Fibroblast of skin of abdomen (primary cell): ENCODE results near the gene CLEC18B.
A peak's percentile ranks its signal among the peaks of the same experiment; 100 is the strongest.
"Not testable (repeated sequence)": the region's sequence is repeated elsewhere in the genome, so short reads cannot be mapped to it uniquely, and the experiment has no call there.

Source experiments
- DNase-seq: peaks from one replicate; pipeline ENCODE4 v3.0.0-alpha.2; 2013

Gene CLEC18B

DNA sequence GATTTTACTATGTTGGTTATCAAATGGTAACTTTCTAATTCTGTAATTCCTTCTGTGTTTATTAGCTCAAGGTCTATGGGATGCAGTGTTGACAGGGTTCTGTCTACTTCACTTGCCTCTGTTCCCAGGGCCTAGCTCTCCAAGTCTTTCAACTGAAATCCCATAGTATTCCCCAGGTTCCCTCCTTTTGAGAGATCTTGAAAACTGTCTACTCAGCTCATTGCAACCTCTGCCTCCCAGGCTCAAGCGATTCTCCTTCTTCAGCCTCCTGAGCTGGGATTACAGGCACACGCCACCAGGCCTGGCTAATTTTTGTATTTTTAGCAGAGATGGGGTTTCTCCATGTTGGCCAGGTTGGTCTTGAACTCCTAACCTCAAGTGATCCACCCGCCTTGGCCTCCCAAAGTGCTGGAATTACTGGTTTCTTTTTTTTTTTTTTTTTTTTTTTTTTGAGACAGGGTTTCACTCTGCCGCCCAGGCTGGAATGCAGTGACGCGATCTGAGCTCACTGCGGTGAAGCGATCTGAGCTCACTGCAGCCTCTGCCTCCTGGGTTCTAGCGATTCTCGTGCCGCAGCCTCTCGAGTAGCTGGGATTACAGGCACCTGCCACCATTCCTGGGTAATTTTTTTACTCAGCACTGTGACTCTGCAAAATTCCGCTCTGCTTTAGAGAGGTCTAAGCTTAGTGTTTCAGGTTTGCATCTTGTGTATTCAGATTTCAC is 22.5 kb upstream of the CLEC18B start:
- not testable (repeated sequence) for DNase-seq

DNA sequence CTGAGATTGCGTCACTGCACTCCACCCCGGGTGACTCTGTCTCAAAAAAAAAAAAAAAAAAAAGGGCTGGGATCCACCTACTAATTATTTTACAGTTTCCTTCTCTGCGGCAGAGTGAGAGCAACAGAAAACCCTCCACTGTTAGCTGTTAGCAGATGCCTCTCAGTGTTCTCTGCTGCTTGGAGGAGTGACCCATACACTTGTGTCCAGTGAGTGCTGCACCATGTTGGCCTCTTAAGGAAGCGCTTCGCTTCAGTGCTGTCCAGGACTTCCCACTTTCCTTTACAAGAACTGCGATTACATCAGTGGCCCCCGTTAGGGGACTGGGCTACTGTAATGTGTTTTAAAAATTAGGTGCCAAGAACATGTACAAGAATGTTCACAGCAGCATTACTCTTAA is 18.4 kb upstream of the CLEC18B start:
- no peak for DNase-seq

DNA sequence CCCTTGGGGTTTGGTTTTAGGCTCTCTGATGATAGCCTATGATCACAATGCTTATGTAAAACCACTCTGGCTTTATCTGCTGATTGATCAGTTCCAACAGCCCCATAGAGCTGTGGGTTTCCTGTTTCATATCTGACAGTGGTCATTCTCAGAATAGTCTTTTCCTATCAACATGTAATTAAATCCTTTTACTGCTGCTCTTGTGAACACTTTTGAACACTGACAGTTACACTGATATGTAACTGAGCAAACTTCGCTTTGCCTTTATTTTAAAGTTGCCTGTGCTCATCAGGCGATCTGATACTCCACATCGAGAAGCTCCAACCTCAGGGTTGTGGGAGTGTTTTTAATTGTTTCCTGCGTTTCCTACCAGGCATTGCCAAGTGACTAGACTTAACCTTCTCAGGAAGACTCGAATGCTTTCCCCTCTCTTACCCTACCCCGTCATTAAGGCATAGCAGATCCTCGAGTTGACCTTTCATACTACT is 17.3 kb upstream of the CLEC18B start:
- DNase-seq = no peak

DNA sequence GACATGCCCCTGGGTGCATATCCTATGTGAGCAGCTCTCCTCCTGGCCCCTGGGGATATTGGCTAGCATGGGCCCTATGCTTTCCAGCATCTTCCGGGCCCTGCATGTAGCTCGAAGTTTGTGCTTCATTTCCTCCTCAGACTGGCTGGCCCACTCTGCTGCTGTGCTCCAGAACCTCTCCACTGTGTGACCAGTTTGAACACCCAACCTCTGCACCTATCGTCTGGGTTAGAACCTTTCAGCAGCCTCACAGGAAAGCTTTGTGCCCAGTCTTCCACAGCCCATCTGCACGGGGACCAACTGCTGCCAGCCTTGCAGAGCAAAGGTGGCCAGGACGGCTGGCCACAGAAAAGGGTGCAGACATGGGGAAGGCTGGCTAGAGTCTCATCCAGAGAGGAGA is 10.2 kb upstream of the CLEC18B start:
- DNase-seq = no peak

DNA sequence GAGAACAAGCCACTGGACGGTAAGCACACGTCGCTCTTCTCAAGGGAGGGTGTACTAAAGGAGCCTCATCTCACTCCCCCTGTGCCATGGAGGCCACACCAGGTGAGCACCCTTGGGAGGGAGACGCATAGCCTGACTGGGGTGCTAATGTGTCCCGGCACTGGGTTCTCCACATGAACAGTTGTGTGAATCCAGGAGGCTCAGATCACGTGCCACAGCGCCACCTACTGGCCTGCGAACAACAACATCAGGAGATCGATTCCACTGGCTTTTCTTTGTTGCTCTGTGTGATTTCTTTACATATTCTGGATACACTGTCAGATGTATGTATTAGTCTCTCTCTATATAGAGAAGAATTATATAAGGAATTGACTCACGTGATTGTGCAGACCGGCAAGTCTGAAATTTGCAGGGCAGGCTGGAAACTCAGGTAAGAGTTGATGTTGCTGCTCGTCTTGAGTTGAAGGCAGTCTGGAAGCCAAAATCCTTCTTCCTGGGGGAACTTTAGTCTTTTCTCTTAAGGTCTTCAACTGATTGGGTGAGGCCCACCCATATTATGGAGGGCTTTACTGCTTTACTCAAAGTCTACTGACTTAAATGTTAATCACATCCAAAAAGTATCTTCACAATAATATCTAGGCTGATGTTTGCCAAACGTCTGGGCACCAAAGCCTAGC is 8.9 kb upstream of the CLEC18B start:
- peak; percentile 31 for DNase-seq

DNA sequence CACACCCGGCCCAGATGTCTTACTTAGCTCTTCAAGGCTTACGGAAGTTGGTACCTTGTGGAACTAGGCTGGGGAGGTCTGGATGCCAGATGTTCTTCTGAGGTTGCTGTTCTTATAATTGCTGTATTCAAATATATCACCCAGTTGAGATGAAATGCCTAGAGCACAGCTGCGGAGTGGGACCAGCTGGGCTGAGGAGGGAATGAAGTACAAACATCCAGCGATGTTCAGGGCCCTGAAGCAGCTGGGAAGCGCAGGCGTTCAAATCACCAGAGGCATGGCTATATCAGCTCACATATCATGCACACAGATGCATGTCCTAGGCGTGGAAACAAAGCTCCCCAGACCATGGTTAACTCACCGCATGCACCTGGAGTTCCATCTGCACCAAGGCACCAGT is 7.2 kb upstream of the CLEC18B start:
- not testable (repeated sequence) for DNase-seq

DNA sequence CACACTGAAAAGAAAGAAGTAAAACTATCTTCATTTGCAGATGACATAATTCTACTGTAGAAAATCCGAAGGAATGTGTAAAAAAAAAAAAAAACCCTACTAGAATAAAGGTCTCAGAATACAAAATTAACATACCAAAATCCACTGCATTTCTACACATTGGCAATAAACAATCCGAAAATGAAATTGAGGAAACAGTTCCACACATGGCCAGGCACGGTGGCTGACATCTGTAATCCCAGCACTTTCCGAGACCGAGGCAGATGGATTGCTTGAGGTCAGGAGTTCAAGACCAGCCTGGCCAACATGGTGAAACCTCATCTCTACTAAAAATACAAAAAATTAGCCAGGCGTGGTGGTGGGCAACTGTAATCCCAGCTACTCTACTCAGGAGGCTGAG is 4.5 kb upstream of the CLEC18B start:
- not testable (repeated sequence) for DNase-seq

DNA sequence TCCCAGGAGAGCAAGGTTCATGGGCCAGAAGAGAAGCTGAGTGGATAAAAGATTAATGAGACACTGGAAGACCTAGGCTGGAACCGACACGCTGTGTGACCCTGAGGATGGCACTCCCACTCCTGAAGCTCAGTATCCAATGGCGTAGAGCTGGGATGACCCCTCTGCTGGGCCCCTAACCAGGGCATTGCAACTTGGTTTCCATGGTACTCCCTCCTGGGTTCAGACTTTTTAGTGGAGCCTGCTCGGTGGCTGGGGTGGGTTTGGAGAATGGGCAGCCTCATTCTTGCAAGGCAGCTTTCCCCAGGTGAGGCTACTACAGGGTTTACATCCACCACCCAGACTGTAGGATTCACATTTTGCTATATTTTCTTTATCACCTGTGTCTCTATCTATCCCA is 2.4 kb upstream of the CLEC18B start:
- not testable (repeated sequence) for DNase-seq

DNA sequence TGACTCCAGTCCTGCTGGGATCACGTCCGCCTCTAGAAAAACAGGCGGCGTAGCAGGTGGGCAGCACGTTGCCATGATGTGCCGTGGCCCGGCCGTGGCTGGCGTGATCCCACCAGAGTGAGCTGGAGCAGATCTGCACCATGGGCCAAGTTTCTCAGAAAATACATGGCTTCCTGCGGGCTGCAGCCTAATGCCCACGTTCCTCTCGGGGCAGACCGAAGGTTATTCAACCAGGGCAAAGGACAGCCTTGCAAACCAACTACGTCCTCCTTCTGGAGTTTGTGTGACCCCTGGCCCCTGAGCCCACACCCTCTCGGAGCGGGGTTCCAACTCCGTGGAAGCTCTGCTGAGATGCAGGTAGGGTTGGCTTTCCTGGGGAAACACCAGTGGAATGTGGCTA is 808 bp upstream of the CLEC18B start:
- DNase-seq = not testable (repeated sequence)

DNA sequence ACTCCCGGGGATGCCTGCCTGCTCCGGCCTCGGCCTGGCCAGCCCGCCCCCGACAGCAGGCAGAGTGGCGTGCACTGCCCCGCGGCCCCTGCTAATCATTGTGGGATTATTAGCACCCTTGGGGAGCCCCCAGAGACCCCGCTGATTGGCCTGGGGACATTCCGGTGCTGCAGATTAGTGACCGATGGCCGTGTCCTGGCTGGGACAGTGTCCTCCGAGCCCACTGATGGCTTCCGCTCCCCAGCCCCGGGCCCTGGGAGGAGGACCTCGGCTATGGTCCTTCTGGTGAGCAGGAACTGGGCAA is 156 bp upstream of the CLEC18B start:
- DNase-seq = not testable (repeated sequence)

DNA sequence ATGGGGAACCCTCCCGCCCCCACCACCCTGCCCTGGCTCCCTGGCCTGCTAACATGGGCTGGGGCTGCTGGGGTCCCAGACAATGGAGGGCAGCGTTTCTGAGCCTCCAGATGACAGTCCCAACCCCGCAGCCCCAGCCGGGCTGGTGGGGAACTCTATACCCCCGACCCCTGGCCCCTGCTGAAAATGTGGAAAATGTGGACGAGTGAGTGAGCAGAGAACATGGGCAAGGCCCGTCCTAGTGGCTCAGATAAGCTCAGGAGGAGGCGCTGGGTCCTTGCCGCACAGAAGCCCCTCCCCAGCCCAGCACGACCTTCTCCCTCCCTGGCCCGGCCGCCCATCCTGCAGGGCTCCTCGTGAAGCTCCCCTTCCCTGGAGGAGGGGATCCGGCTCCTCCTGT is 1.5 kb downstream of the CLEC18B start:
- not testable (repeated sequence) for DNase-seq

DNA sequence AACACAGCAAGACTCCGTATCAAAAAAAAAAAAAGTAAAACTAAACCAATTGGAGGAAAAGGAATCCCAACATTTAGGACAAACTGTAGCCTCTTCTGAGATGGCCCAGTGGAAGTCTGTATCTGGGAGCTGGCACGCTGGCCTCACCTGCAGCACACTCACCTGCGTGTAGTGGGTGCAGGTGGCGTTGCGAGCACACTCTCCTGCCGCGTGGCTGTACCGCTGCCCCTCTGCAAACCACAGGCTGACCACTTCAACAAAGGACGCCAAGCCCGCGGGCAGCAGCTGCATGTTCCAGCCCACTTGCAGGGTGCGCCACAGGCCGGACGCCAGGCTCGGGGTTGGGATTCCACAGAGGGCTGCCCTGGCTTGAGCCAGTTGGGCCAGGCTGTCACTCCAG is 3.4 kb downstream of the CLEC18B start:
- not testable (repeated sequence) for DNase-seq

DNA sequence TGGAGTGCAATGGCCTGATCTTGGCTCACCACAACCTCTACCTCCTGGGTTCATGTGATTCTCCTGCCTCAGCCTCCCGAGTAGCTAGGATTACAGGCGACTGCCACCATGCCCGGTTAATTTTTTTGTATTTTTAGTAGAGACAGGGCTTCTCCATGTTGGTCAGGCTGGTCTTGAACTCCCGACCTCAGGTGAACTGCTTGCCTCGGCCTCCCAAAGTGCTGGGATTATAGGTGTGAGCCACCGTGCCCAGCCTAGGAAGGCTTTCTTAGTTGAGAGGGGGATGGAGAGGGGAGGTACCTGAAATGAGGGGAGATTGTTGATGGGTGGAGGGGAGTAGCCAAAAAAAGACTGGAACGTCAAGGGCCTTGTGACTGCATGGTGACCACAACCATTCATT is 7.4 kb downstream of the CLEC18B start:
- DNase-seq = not testable (repeated sequence)

DNA sequence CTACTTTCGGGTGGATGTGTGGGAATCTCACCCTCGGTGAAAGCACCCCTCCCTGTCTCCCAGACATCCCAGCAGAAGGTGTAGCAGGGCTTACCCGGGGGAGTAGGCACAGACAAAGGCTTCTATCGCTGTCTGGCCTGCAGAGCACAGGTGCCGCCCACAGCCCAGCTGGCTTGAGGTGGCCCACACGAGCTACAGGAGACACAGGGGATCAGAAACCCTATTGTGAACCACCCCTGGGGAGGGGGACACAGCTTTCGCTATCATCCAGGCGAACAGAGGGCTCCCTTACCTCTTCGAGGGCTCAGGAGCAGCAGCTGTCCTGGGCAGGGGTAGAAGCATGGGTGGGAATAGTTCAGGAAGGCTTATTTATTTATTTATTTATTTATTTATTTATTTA is 7.8 kb downstream of the CLEC18B start:
- DNase-seq = not testable (repeated sequence)

DNA sequence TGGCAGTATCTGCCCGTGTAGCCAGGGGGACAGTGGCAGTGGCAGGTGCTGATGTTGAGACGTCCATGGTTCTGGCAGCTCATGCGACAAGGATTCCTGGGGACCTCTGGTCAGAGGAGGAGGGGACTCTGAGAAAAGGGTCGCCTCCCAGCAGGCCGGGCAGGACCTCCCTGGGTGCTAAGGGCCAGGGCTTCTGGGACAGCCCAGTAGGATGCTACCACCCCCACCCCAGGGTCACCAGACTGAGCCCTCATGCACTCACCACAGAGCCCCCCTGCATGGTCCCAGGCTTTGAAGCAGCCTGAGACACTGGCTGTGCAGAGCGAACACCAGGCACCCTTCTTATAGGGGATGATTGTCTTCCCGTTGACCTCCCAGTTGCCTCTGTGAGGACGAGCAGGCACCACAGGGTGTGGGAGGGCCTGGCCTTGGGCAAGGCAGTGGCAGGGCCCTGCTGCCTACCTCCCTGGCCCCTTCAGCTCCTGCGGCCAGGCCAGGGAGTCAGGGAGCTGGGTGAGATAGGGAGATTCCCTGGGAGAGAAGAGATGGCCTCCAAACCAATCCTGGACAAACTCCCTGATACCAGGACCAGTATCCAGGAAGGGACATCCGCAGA is 8.4 kb downstream of the CLEC18B start:
- not testable (repeated sequence) for DNase-seq

DNA sequence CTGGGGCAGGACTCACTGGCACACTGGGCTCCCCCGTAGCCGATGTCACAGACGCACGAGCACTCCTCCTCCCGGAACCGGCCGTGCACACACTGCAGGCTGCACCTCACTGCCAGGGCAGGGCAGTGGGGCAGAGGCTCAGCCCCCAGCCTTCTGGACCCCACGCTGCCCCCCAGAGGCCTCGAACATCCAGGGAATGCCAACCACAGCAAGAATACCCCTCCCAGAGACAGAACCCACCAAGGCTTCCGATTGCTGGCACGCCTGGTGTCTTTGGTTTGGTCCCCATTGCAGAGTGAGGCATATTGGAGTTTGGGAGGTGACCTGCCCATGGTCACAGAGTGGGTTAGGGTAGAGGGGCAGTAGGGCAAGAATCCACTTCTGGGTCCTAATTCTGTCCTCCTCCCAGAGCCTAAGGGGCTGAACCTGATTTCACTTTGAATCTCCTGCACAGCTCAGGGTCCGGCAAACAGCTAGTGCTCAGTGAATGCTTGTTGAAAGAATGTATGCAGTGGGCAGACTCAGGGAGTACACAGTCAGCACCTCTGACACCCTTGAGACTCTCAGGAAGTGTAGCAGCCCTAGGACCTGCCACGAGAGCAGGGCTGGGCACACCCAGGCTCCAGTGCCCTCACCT is 9.0 kb downstream of the CLEC18B start:
- not testable (repeated sequence) for DNase-seq

DNA sequence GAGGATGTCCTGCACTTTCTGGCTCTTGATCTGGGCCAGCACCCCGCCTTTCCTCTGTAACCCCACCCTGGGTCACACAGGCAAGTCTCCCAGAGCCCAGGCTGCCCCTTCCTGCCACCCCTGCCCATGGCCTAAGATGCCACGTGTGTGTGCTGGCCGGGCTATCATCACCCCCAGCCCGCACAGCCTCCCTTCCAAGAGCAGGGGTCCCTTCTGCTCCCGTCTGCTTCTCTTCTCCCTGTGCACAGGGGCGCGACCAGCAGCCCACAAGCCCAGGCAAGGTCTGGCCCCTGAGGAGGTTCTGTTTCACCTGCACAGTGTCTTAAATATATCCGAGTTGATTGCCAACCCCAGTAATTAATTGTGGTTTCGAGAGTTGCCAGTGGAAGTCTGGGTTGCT is 10.3 kb downstream of the CLEC18B start:
- not testable (repeated sequence) for DNase-seq

DNA sequence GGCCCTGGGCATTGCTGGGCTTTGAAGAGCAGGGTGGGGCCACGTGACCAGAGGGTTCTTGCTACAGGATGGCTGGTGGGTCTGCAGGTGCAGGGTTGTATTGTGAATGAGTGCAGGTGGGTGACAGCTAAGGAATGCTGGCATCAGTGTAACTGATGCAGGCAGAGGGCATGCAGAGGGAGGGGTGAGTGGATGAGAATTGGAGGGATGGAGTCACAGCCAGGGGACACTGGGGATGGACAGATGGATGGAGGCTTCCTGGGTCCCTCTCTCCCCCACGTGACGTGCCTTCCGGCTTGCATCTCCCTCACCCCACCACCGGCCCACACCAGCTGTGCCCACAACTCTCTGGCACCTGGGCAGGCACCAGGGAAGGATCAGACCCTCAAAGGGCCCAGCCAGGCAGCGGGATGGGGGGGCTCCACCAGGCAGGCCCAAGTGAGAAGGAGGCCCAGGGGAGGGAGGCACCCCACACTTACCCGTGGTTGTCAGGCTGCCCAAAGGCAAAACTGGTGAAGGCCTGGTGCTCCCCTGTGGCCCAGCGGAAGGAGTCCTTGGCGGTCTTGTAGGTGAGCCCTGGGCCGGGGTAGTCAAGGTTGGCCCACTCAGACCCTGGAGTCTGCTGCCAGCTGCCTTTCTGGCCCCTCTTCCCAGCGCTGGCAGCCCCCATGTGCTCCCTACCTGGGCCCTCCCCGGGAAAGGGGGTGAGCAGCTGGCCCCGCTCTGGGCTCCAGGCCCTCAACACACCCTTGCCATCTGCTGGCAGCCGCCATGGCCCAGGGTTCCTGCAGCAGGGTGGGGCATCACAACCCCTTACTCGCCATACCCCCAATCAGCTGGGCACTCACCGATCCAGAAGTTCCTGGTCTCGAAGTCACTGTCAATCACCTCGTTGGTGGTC is 11.0 kb downstream of the CLEC18B start:
- DNase-seq = not testable (repeated sequence)

DNA sequence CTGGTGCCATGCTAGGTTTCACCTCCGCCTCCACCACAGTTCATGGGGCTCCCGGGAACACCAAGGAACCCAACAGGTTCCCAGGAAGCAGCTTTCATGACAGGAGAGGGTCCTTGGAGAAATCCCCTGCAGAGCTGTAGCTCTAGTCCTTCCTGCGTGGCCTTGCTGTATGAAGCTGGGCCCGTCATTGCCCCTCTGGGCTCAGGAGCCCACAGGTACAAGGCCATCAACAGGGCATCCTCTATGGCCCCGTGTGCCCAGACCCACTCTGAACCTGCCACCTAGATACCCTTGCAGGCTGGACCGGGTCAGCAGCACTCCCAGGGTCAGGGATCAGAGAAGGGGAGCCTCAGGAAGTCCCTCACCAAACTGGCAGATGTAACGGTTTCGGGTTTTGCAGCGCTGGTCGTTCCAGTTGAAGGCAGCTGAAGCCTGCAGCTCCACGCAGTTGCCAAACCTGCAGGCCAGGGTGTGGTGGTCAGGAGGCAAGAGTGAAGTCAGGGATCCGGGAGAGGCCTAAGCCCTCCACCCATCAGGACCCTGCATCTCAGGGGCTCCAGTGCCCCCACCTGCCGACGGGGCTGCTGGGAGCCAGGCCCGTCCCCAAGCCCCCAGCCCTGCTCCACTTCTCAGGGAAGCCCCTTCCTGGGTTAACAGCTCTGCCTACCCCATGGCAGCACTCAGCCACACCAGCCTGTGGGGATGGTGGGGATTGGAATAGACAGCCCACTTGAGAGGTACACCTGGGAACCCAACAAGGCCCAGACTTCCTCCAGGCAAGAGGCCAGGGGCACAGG is 11.9 kb downstream of the CLEC18B start:
- not testable (repeated sequence) for DNase-seq

DNA sequence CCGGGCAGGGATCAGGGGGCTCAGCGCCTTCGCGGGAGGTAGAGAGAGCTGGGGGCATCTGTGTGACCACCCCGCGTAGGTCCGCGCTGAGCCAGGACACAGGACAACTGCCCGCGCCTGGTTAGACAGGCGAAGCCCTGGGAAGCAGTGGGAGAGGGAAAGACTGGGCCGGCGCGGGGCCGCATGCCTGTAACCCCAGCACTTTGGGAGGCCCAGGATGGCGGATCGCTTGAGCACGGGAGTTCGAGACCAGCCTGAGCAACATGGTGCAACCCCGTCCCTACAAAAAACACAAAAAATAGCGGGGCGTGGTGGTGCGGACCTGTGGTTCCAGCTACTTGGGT is 13.9 kb downstream of the CLEC18B start:
- DNase-seq = not testable (repeated sequence)

DNA sequence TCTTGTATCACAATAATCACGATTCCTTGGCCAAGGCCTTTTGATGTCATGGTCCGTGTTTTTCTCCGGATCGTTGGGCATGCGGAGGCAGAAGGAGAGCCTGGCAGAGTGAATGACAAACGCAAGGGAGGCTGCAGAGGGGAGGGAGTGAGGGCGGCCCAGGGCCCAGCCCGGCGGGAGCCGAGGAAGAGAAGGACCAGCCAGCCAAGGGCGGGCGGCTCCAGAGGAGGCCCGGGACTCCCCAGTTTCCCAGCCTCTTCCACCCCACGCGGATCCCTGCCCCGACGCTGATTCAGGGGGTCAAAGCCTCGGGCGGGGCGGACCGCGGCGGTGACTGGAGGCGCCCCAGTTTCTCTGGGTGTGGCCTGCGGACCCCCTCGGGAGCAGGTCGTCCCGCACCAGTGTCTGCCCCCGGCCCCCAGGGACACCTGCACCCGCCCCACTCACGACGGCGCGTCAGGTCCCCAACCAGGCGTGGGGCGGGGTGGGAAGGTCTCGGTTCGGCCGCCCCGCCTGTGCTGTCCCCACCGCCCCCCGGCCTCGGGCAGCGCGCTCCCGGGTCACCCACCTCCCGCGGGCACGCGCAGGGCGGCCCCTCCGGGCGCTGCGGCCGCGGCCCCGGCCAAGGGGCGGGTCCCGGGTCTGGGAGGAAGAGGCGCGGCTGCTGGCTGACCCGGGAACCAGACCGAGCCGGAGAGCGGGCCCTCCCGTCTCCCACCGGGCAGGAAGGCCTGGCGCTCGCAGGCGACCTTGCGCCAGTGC is 14.5 kb downstream of the CLEC18B start:
- not testable (repeated sequence) for DNase-seq
